ENCODE data around the gene SMTNL2.

The SMTNL2 gene

DNA sequence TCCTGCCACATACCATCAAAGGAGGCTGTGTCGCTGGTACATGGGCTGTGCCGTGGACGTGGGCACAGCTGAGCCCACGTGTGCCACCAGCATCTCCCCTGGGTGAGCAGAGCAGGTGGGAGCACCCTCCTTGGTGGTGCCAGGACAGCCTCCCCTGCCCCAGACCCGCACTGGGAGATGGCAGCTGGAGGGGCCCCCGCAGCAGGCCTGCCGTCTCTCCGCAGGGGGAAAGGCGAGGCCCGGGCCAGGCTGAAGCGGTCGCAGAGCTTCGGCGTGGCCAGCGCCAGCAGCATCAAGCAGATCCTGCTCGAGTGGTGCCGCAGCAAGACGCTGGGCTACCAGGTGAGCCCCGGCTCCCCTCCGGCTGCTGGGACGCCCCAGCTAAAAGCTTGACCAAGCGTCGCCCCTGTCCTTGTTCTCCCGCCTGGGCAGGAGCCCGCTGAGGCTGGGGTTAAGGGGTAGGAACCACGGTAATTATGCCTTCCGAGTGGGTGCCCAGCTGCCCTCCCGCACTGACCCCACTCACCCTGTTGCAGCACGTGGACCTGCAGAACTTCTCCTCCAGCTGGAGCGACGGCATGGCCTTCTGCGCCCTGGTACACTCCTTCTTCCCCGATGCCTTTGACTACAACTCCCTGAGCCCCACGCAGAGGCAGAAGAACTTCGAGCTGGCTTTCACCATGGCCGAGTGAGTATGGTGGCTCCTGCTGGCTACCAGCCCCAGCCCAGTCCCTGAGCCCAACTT, 12.5 kb downstream of the SMTNL2 start:
- Histone ChIP-seq H3K79me2 (ENCODE audit: insufficient read depth, low read length) (no peaks in the 10 kb centered on the region), H2AFZ (ENCODE audit: low read length) (no peak overlapping the region)

DNA sequence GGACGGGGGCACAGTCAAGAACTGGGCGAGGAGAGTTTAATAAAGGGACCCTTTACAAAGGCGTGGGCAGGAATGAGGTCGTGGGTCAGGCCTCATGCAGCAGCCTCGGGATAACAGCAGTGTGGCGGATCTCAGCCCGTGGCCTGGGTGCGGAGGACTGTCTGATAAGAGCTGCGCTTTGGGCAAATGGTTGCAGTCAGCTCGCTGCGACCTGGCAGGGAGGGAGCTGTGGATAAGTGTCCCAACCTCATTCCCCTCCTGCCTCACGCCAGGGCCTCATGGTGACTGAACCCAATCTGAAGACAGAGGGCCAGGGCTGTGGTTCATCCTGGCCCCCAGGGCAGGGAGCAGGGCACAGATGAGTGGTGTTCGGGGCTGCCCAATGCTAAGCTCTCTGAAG, 13.6 kb downstream of the SMTNL2 start:
- Histone ChIP-seq H3K27ac (ENCODE audit: low read depth, low read length, poor library complexity, severe bottlenecking) (no peak overlapping the region), H3K27me3 (ENCODE audit: insufficient read depth, low read length) (no peaks in the 10 kb centered on the region; the same call in 1 of the 2 replicates), H3K79me2 (ENCODE audit: insufficient read depth, low read length) (no peaks in the 10 kb centered on the region), H3K4me2 (ENCODE audit: low read length) (no peak overlapping the region), H3K36me3 (ENCODE audit: insufficient read depth, low read length) (no peaks in the 10 kb centered on the region), H3K9ac (ENCODE audit: low read length) (no peak overlapping the region), H3F3A (ENCODE audit: insufficient read depth, low read length) (no peaks in the 10 kb centered on the region), H2AFZ (ENCODE audit: low read length) (no peak overlapping the region), H3K9me2 (ENCODE audit: low read depth, low read length) (no peaks in the 10 kb centered on the region), H3K4me3 (ENCODE audit: low read depth, low read length, poor library complexity, severe bottlenecking) (no peak overlapping the region), H3K4me1 (ENCODE audit: insufficient read depth, low read length, severe bottlenecking) (no peaks in the 10 kb centered on the region), H3K9me3 (ENCODE audit: low read length) (no peaks in the 10 kb centered on the region), H4K20me1 (ENCODE audit: insufficient read depth, low read length) (no peaks in the 10 kb centered on the region)
- TF ChIP-seq EZH2 (IDR thresholded peaks at IDR 0.05; ENCODE audit: borderline replicate concordance, low read length) (no peak), CTCF (IDR thresholded peaks at IDR 0.05; ENCODE audit: low read length) (no peak)

More for the DNA sequence above, 12.5 kb downstream of the SMTNL2 start:
- Histone ChIP-seq H3K36me3 (ENCODE audit: insufficient read depth, low read length) (no peaks in the 10 kb centered on the region), H3K9me2 (ENCODE audit: low read depth, low read length) (no peaks in the 10 kb centered on the region), H3K9ac (ENCODE audit: low read length) (no peak overlapping the region), H3K27ac (ENCODE audit: low read depth, low read length, poor library complexity, severe bottlenecking) (no peak overlapping the region), H3K4me2 (ENCODE audit: low read length) (no peak overlapping the region), H3K4me3 (ENCODE audit: low read depth, low read length, poor library complexity, severe bottlenecking) (no peak overlapping the region), H4K20me1 (ENCODE audit: insufficient read depth, low read length) (no peaks in the 10 kb centered on the region), H3K27me3 (ENCODE audit: insufficient read depth, low read length) (no peaks in the 10 kb centered on the region; the same call in 1 of the 2 replicates), H3K9me3 (ENCODE audit: low read length) (no peaks in the 10 kb centered on the region), H3F3A (ENCODE audit: insufficient read depth, low read length) (no peaks in the 10 kb centered on the region), H3K4me1 (ENCODE audit: insufficient read depth, low read length, severe bottlenecking) (no peaks in the 10 kb centered on the region)
- TF ChIP-seq CTCF (IDR thresholded peaks at IDR 0.05; ENCODE audit: low read length) (no peak), EZH2 (IDR thresholded peaks at IDR 0.05; ENCODE audit: borderline replicate concordance, low read length) (no peak)

DNA sequence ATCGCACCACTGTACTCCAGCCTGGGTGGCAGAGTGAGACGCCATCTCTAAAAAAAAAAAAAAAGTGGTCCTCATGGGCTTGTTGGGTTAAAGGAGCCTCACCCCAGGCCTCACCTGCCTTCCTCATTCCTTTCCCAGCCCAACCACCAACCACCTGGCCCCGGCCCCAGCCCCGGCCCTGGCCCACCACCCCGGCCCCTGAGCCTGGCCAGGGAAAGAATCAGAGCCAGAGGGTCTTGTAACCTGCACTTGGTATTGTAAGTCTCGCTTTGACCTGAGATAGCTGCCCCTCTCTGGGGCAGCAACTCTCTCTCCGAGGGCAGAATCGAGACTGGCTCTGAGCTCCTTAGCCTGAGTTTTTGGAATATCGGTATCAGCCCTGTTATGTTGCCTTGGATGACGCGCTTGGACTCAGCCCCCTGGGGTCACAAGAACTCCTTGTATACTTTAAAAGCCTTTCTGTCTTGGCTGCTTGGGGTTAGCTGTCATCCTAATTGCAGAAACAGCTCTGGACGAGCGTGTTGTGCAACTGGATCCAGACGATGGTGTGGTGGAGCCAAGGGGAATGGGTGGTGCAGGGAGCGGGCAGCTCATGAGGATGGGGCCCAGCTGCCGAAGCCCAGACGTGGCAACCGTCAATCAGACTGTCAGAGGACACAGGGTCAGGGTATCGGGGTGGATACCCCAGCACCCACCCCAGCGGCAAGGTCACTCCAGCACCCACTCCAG, 14.6 kb downstream of the SMTNL2 start:
- H3K9me3 ChIP-seq (ENCODE audit: low read length): no peaks in the 10 kb centered on the region
- no peaks in the 10 kb centered on the region for H4K20me1 ChIP-seq (ENCODE audit: insufficient read depth, low read length)
- H3K36me3 ChIP-seq (ENCODE audit: insufficient read depth, low read length): no peaks in the 10 kb centered on the region
- H2AFZ ChIP-seq (ENCODE audit: low read length): no peak overlapping the region
- H3K4me1 ChIP-seq (ENCODE audit: insufficient read depth, low read length, severe bottlenecking): no peaks in the 10 kb centered on the region
- H3K9ac ChIP-seq (ENCODE audit: low read length): no peak overlapping the region
- no peak for TF ChIP-seq CTCF (IDR thresholded peaks at IDR 0.05; ENCODE audit: low read length)
- no peak for TF ChIP-seq EZH2 (IDR thresholded peaks at IDR 0.05; ENCODE audit: borderline replicate concordance, low read length)
- H3K9me2 ChIP-seq (ENCODE audit: low read depth, low read length): no peaks in the 10 kb centered on the region
- no peak overlapping the region for H3K4me3 ChIP-seq (ENCODE audit: low read depth, low read length, poor library complexity, severe bottlenecking)
- no peaks in the 10 kb centered on the region for H3K79me2 ChIP-seq (ENCODE audit: insufficient read depth, low read length)
- no peaks in the 10 kb centered on the region for H3F3A ChIP-seq (ENCODE audit: insufficient read depth, low read length)
- no peak overlapping the region for H3K4me2 ChIP-seq (ENCODE audit: low read length)
- H3K27ac ChIP-seq (ENCODE audit: low read depth, low read length, poor library complexity, severe bottlenecking): no peak overlapping the region
- H3K27me3 ChIP-seq (ENCODE audit: insufficient read depth, low read length): no peaks in the 10 kb centered on the region; the same call in 1 of the 2 replicates

Measured in OCI-LY1 (cell line).